HG02571 (cell line): ENCODE results near the gene SKI.
"Not testable (repeated sequence)": the region's sequence is repeated elsewhere in the genome, so short reads cannot be mapped to it uniquely, and the experiment has no call there.

Source experiments
- ATAC-seq: cut with Tn5 transposase; IDR thresholded peaks from one replicate; pipeline ENCODE4 v1.9.1; 2021; ENCODE audit warnings: mild to moderate bottlenecking, moderate library complexity; ENCODE audit not compliant: unreplicated experiment

Gene SKI

GRCh38 chr1:2317230-2318065 is 89.3 kb downstream of the SKI start:
- ATAC-seq = no peak

- no peak for ATAC-seq
Observed at GRCh38 chr1:2318314-2319278, 90.5 kb downstream of the SKI start.

- no peak for ATAC-seq
Observed at GRCh38 chr1:2319291-2319690, 91.2 kb downstream of the SKI start.

GRCh38 chr1:2320006-2320405 is 91.9 kb downstream of the SKI start:
- ATAC-seq = no peak

- ATAC-seq = no peak
Observed at GRCh38 chr1:2320760-2321667, 92.9 kb downstream of the SKI start.

GRCh38 chr1:2322065-2322571 is 94.0 kb downstream of the SKI start:
- ATAC-seq = no peak

- ATAC-seq = no peak
Observed at GRCh38 chr1:2322581-2323211, 94.6 kb downstream of the SKI start.

GRCh38 chr1:2323451-2323974 is 95.4 kb downstream of the SKI start:
- ATAC-seq = no peak

GRCh38 chr1:2324553-2325366 is 96.6 kb downstream of the SKI start:
- ATAC-seq = no peak

GRCh38 chr1:2326524-2326923 is 98.4 kb downstream of the SKI start:
- ATAC-seq = no peak

- ATAC-seq = not testable (repeated sequence)
Observed at GRCh38 chr1:2327162-2327561, 99.0 kb downstream of the SKI start.

GRCh38 chr1:2327841-2328240 is 99.7 kb downstream of the SKI start:
- ATAC-seq = no peak

GRCh38 chr1:2328676-2329455 is 100.7 kb downstream of the SKI start:
- ATAC-seq = no peak

GRCh38 chr1:2330035-2330434 is 101.9 kb downstream of the SKI start:
- ATAC-seq = no peak

GRCh38 chr1:2330519-2331199 is 102.5 kb downstream of the SKI start:
- ATAC-seq = no peak

- ATAC-seq = no peak
Observed at GRCh38 chr1:2331200-2331544, 103.1 kb downstream of the SKI start.

- not testable (repeated sequence) for ATAC-seq
Observed at GRCh38 chr1:2331580-2331979, 103.5 kb downstream of the SKI start.

- ATAC-seq = no peak
Observed at GRCh38 chr1:2334366-2334765, 106.2 kb downstream of the SKI start.
